GM23248 (cell line): ENCODE data around the gene PSD4. TPM values are rescaled to one million over a fixed set of nuclear protein-coding genes. Genes with fewer than 3 reads are reported as not detected.
A peak's percentile ranks its signal among the peaks of the same experiment; 100 is the strongest.

Experiments
- DNase-seq: peaks from one replicate; pipeline ENCODE4 v3.0.0-alpha.2; 2015
- H2AFZ ChIP-seq: fragments of 200-600 bp; sonication (generic); 2 replicates; pipeline ENCODE4 v1.6.1; 2016; ENCODE audit warnings: antibody characterized with exemption
- H3F3A ChIP-seq: fragments of 200-600 bp; sonication (generic); 2 replicates; pipeline ENCODE4 v1.6.1; 2016; ENCODE audit warnings: mild to moderate bottlenecking, antibody characterized with exemption, mixed run types; ENCODE audit not compliant: insufficient read depth
- H3K27ac ChIP-seq: fragments of 200-600 bp; sonication (generic); 2 replicates; pipeline ENCODE4 v1.5.1; 2016; ENCODE audit warnings: mild to moderate bottlenecking
- H3K27me3 ChIP-seq: fragments of 200-600 bp; sonication (generic); replicated peaks from 2 replicates; pipeline ENCODE4 v1.6.1; 2016; ENCODE audit warnings: mild to moderate bottlenecking; ENCODE audit not compliant: insufficient read depth
- H3K36me3 ChIP-seq: fragments of 200-600 bp; sonication (generic); 2 replicates; pipeline ENCODE4 v1.6.1; 2016; ENCODE audit warnings: low read depth, mild to moderate bottlenecking
- H3K4me1 ChIP-seq: fragments of 200-600 bp; sonication (generic); 2 replicates; pipeline ENCODE4 v1.6.1; 2016; ENCODE audit warnings: mild to moderate bottlenecking; ENCODE audit not compliant: insufficient read depth
- H3K4me2 ChIP-seq: fragments of 200-600 bp; sonication (generic); one replicate; pipeline ENCODE4 v1.6.1; 2016; ENCODE audit warnings: mild to moderate bottlenecking; ENCODE audit not compliant: unreplicated experiment
- H3K4me3 ChIP-seq: fragments of 200-600 bp; sonication (generic); 2 replicates; pipeline ENCODE4 v1.5.1; 2016; ENCODE audit warnings: mild to moderate bottlenecking
- H3K79me2 ChIP-seq: fragments of 200-600 bp; sonication (generic); 2 replicates; pipeline ENCODE4 v1.6.1; 2016; ENCODE audit warnings: mild to moderate bottlenecking; ENCODE audit not compliant: insufficient read depth
- H3K9ac ChIP-seq: fragments of 200-600 bp; sonication (generic); 2 replicates; pipeline ENCODE4 v1.6.1; 2016; ENCODE audit warnings: mild to moderate bottlenecking
- H3K9me2 ChIP-seq: fragments of 200-600 bp; sonication (generic); 2 replicates; pipeline ENCODE4 v1.6.1; 2016; ENCODE audit warnings: mixed run types, mild to moderate bottlenecking, moderate library complexity; ENCODE audit not compliant: insufficient read depth
- H3K9me3 ChIP-seq: fragments of 200-600 bp; sonication (generic); one replicate; pipeline ENCODE4 v1.6.1; 2017; ENCODE audit warnings: low read depth
- H4K20me1 ChIP-seq: fragments of 200-600 bp; sonication (generic); 2 replicates; pipeline ENCODE4 v1.6.0; 2016; ENCODE audit not compliant: insufficient read depth
- EZH2 ChIP-seq: fragments of 200-600 bp; sonication (generic); IDR thresholded peaks from 2 replicates; pipeline ENCODE4 v1.6.1; 2018; ENCODE audit warnings: antibody characterized with exemption, mild to moderate bottlenecking; ENCODE audit not compliant: insufficient read depth, poor library complexity, severe bottlenecking
- EZH2phosphoT487 ChIP-seq: fragments of 200-600 bp; sonication (generic); IDR thresholded peaks from 2 replicates; pipeline ENCODE4 v1.6.1; 2018; ENCODE audit warnings: antibody characterized with exemption, moderate library complexity, mild to moderate bottlenecking, low read depth; ENCODE audit not compliant: insufficient read depth
- WGBS, 2 experiments: methylation state at CpG; one replicate each; pipeline ENCODE4 v1.1.6; 2015 to 2017; ENCODE audit warnings: low lambda C conversion rate in 2 of 2, low coverage in 1 of 2; ENCODE audit errors: missing lambda C conversion rate in 2 of 2; 5-methylcytosine and 5-hydroxymethylcytosine counted together
- in situ Hi-C: fragments of 300-500 bp; cut with MboI; formaldehyde crosslinking; loops from 2 replicates; pipeline ENCODE4 v1.15.0; 2020
- polyA plus RNA-seq: library from polyadenylated mRNA; unstranded; fragments of >200 nt; fragmentation: Nextera tagmentation; extraction: Ambion mirVana; gene quantifications from 2 replicates; pipeline ENCODE4 v1.2.1, GENCODE V29; 2016
- total RNA-seq: library from RNA; depleted of rRNA; stranded (reverse); fragments of >200 nt; shearing (Covaris generic); gene quantifications from 2 replicates; pipeline ENCODE4 v1.2.3, GENCODE V29; 2014

PSD4 gene
- total and polyA plus RNA-seq, 2 experiments from 2014 or later, result 1.1 to 6.1 TPM

GRCh38 chr2:113209011-113209645 is 35.4 kb downstream of the PSD4 start:
- Histone ChIP-seq H3K4me2 (no peak overlapping the region), H3K27ac (no peak overlapping the region)

GRCh38 chr2:113209646-113210171 is 35.9 kb downstream of the PSD4 start:
- H2AFZ ChIP-seq, result no peak overlapping the region
- TF ChIP-seq EZH2 (no peak), EZH2phosphoT487 (no peak)
- no peaks in the 10 kb centered on the region for H3K9me2 ChIP-seq
- no peak overlapping the region for H3K4me2 ChIP-seq
- in situ Hi-C loops, result loop anchor here (10.0 kb wide), 1 partner anchor 165 kb away; no protein-coding TSS in a partner anchor
- no peak overlapping the region for H3K9ac ChIP-seq
- WGBS, 2 experiments, result 92 to 93% methylated on average over 14 to 15 of the region's 15 CpGs
- H3K27me3 ChIP-seq, result no peaks in the 10 kb centered on the region
- no peaks in the 10 kb centered on the region for H3K36me3 ChIP-seq
- H3K79me2 ChIP-seq, result no peaks in the 10 kb centered on the region
- H3F3A ChIP-seq, result no peaks in the 10 kb centered on the region
- H4K20me1 ChIP-seq, result no peaks in the 10 kb centered on the region
- H3K9me3 ChIP-seq, result no peaks in the 10 kb centered on the region
- H3K4me3 ChIP-seq, result no peak overlapping the region
- no peak for DNase-seq
- peaks cover 18% of the 10 kb centered on the region for H3K4me1 ChIP-seq
- H3K27ac ChIP-seq, result no peak overlapping the region

More at GRCh38 chr2:113209011-113209645, 35.4 kb downstream of the PSD4 start:
- in situ Hi-C loops, result loop anchor here (10.0 kb wide), 1 partner anchor 166 kb away; no protein-coding TSS in a partner anchor
- peaks cover 18% of the 10 kb centered on the region for H3K4me1 ChIP-seq
- H3F3A ChIP-seq, result no peaks in the 10 kb centered on the region
- H3K9me2 ChIP-seq, result no peaks in the 10 kb centered on the region
- TF ChIP-seq EZH2phosphoT487 (no peak), EZH2 (no peak)
- no peak overlapping the region for H3K4me3 ChIP-seq
- H3K9me3 ChIP-seq, result no peaks in the 10 kb centered on the region
- H3K36me3 ChIP-seq, result no peaks in the 10 kb centered on the region
- H2AFZ ChIP-seq, result no peak overlapping the region
- WGBS, 2 experiments, result 79 to 82% methylated on average over 8 of the region's 8 CpGs
- no peaks in the 10 kb centered on the region for H4K20me1 ChIP-seq
- no peak for DNase-seq
- H3K79me2 ChIP-seq, result no peaks in the 10 kb centered on the region
- H3K27me3 ChIP-seq, result no peaks in the 10 kb centered on the region
- H3K9ac ChIP-seq, result no peak overlapping the region

GRCh38 chr2:113211226-113212105 is 37.7 kb downstream of the PSD4 start:
- H3K9ac ChIP-seq, result peak overlapping the region; percentile 10

GRCh38 chr2:113212245-113213060 is 38.7 kb downstream of the PSD4 start:
- Histone ChIP-seq H3F3A (no peaks in the 10 kb centered on the region), H3K79me2 (no peaks in the 10 kb centered on the region), H3K4me3 (no peak overlapping the region), H4K20me1 (no peaks in the 10 kb centered on the region), H3K27me3 (no peaks in the 10 kb centered on the region), H3K4me2 (peak overlapping the region; percentile 46), H3K9ac (no peak overlapping the region), H3K27ac (no peak overlapping the region), H3K9me3 (no peaks in the 10 kb centered on the region), H2AFZ (peak overlapping the region; percentile 83), H3K4me1 (peaks cover 18% of the 10 kb centered on the region), H3K9me2 (no peaks in the 10 kb centered on the region), H3K36me3 (no peaks in the 10 kb centered on the region)
- DNase-seq, result no peak
- in situ Hi-C loops, result no loop called here
- WGBS, 2 experiments, result 58 to 59% methylated on average over 17 to 26 of the region's 26 CpGs
- TF ChIP-seq EZH2phosphoT487 (no peak), EZH2 (no peak)

More at GRCh38 chr2:113211226-113212105, 37.7 kb downstream of the PSD4 start:
- no peaks in the 10 kb centered on the region for H3F3A ChIP-seq
- in situ Hi-C loops, result no loop called here
- no peak overlapping the region for H3K4me3 ChIP-seq
- no peaks in the 10 kb centered on the region for H3K9me2 ChIP-seq
- peak; percentile 87 for DNase-seq
- H3K79me2 ChIP-seq, result no peaks in the 10 kb centered on the region
- TF ChIP-seq EZH2 (no peak), EZH2phosphoT487 (no peak)
- H2AFZ ChIP-seq, result peak overlapping the region; percentile 83
- H3K4me2 ChIP-seq, result peak overlapping the region; percentile 46
- H3K9me3 ChIP-seq, result no peaks in the 10 kb centered on the region
- no peaks in the 10 kb centered on the region for H3K27me3 ChIP-seq
- H3K27ac ChIP-seq, result peak overlapping the region; percentile 46
- H3K36me3 ChIP-seq, result no peaks in the 10 kb centered on the region
- WGBS, 2 experiments, result 70 to 74% methylated on average over 13 of the region's 13 CpGs
- H3K4me1 ChIP-seq, result peaks cover 18% of the 10 kb centered on the region
- no peaks in the 10 kb centered on the region for H4K20me1 ChIP-seq
